ENCODE data around the gene FGF13. TPM values are rescaled to one million over a fixed set of nuclear protein-coding genes. Genes with fewer than 3 reads are reported as not detected.

Gene FGF13
- total RNA-seq, 1 experiment from 2014 or later: 7.1 TPM

DNA sequence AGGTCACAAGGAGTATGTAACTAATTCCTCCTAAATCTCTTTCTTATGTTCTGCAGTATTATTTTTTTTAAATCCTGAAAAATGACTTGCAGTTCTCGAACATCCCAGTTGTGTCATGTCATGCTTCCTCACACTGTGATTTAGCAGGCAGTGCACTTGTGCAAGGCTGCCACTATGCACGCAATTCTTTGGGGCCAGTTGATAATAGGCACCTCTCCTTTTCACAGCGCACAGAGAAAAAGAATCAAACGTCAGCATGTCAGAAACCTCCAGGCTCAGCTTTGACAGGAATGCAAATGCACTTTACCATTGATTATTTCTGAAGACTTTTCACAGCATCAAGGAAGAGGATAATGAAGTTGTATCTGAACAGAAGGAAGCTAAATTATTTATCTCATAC is 62.9 kb downstream of the FGF13 start:
- no TSS peak for BruUV-seq (replicated peaks)
- intact Hi-C loops (cut with micrococcal nuclease; ENCODE audit: unreplicated experiment): no loop called here
- no peaks in the 10 kb centered on the region for H3K36me3 Mint-ChIP-seq (ENCODE audit: insufficient read depth, unreplicated experiment)
- H3K27me3 ChIP-seq (replicated peaks; ENCODE audit: control insufficient read depth, insufficient read depth, low read length): no peaks in the 10 kb centered on the region
- no peak for DNase-seq
- TF ChIP-seq, protein P1, sequence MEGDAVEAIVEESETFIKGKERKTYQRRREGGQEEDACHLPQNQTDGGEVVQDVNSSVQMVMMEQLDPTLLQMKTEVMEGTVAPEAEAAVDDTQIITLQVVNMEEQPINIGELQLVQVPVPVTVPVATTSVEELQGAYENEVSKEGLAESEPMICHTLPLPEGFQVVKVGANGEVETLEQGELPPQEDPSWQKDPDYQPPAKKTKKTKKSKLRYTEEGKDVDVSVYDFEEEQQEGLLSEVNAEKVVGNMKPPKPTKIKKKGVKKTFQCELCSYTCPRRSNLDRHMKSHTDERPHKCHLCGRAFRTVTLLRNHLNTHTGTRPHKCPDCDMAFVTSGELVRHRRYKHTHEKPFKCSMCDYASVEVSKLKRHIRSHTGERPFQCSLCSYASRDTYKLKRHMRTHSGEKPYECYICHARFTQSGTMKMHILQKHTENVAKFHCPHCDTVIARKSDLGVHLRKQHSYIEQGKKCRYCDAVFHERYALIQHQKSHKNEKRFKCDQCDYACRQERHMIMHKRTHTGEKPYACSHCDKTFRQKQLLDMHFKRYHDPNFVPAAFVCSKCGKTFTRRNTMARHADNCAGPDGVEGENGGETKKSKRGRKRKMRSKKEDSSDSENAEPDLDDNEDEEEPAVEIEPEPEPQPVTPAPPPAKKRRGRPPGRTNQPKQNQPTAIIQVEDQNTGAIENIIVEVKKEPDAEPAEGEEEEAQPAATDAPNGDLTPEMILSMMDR (IDR thresholded peaks at IDR 0.05; ENCODE audit: insufficient read depth in 1 of 2, low read depth in 1 of 2, low read length in 1 of 2, severe bottlenecking in 1 of 2, unreplicated experiment in 1 of 2): no peak
- no peaks in the 10 kb centered on the region for H3K9me3 ChIP-seq
- no peaks in the 10 kb centered on the region for H3K4me1 ChIP-seq
- H3K9me3 Mint-ChIP-seq (ENCODE audit: unreplicated experiment): no peaks in the 10 kb centered on the region
- ChIA-PET POLR2A (no interaction called here), CTCF (no interaction called here)
- H3K4me3 Mint-ChIP-seq (ENCODE audit: unreplicated experiment): no peak overlapping the region
- no peak overlapping the region for H3K27ac Mint-ChIP-seq (ENCODE audit: unreplicated experiment)
- H3K36me3 ChIP-seq (ENCODE audit: control insufficient read depth, insufficient read depth, low read length): no peaks in the 10 kb centered on the region
- no peaks in the 10 kb centered on the region for H3K4me1 Mint-ChIP-seq (ENCODE audit: low read depth, unreplicated experiment)
- no peaks in the 10 kb centered on the region for H3K27me3 Mint-ChIP-seq (ENCODE audit: insufficient read depth, unreplicated experiment)
- H3K4me3 ChIP-seq (ENCODE audit: low read depth, low read length): no peak overlapping the region

DNA sequence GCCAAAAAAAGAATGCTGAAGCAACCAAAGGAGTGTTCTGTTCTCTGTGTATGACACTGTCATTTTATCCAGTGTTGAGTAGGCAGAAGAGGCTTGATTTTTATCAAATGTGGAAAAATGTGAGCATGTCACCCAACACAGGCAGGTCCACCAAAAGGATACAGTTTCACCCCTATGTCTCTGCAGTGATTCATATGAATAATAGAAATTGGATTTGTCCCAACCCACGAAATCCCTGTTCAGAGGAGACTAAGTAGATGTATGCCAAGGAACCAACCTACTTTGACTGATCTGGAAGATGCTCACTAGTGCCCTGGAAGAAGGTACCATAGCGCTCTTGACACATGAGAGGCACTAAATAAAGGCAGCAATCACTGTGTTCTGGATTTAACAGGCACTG is 72.5 kb downstream of the FGF13 start:
- no peak overlapping the region for H3K4me3 ChIP-seq (ENCODE audit: low read depth, low read length)
- H3K4me1 ChIP-seq: no peaks in the 10 kb centered on the region
- no peaks in the 10 kb centered on the region for H3K9me3 ChIP-seq
- Mint-ChIP-seq H3K4me1 (ENCODE audit: low read depth, unreplicated experiment) (no peaks in the 10 kb centered on the region), H3K27me3 (ENCODE audit: insufficient read depth, unreplicated experiment) (no peaks in the 10 kb centered on the region), H3K9me3 (ENCODE audit: unreplicated experiment) (no peaks in the 10 kb centered on the region), H3K36me3 (ENCODE audit: insufficient read depth, unreplicated experiment) (no peaks in the 10 kb centered on the region), H3K27ac (ENCODE audit: unreplicated experiment) (no peak overlapping the region), H3K4me3 (ENCODE audit: unreplicated experiment) (no peak overlapping the region)
- intact Hi-C loops (cut with micrococcal nuclease; ENCODE audit: unreplicated experiment): no loop called here
- CTCF ChIA-PET: no interaction called here
- H3K36me3 ChIP-seq (ENCODE audit: control insufficient read depth, insufficient read depth, low read length): no peaks in the 10 kb centered on the region
- no TSS peak for BruUV-seq (replicated peaks)
- POLR2A ChIA-PET: no interaction called here
- no peaks in the 10 kb centered on the region for H3K27me3 ChIP-seq (replicated peaks; ENCODE audit: control insufficient read depth, insufficient read depth, low read length)
- no peak for DNase-seq
- TF ChIP-seq, protein P1 (IDR thresholded peaks at IDR 0.05; ENCODE audit: insufficient read depth in 1 of 2, low read depth in 1 of 2, low read length in 1 of 2, severe bottlenecking in 1 of 2, unreplicated experiment in 1 of 2): no peak

Small RNA genes lying within 50 kb of the gene (microRNA-seq; reads per million reads assigned to microRNA genes)
- 2.2 reads per million, percentile 10 among the genes with 10 or more reads in this experiment for gene MIR504
